RCC 7860 (cell line): ENCODE data around the gene RILPL2.
A peak's percentile ranks its signal among the peaks of the same experiment; 100 is the strongest.
"Not testable (repeated sequence)": the region's sequence is repeated elsewhere in the genome, so short reads cannot be mapped to it uniquely, and the experiment has no call there.

Source experiments
- DNase-seq: peaks from one replicate; pipeline ENCODE4 v3.0.0-alpha.2; 2015; ENCODE audit warnings: low spot score
- FAIRE-seq: peaks from 2 replicates; lab custom pipeline; 2012; peaks lifted over from hg19 to GRCh38; lab: Jason Lieb, UNC

Gene RILPL2

GRCh38 chr12:123407934-123408333 is 28.6 kb downstream of the RILPL2 start:
- FAIRE-seq, DNase-seq: not testable (repeated sequence)

- DNase-seq, FAIRE-seq: not testable (repeated sequence)
Measured at GRCh38 chr12:123407269-123407668, 29.2 kb downstream of the RILPL2 start.

GRCh38 chr12:123404581-123404980 is 31.9 kb downstream of the RILPL2 start:
- DNase-seq (no peak), FAIRE-seq (no peak)

DNA sequence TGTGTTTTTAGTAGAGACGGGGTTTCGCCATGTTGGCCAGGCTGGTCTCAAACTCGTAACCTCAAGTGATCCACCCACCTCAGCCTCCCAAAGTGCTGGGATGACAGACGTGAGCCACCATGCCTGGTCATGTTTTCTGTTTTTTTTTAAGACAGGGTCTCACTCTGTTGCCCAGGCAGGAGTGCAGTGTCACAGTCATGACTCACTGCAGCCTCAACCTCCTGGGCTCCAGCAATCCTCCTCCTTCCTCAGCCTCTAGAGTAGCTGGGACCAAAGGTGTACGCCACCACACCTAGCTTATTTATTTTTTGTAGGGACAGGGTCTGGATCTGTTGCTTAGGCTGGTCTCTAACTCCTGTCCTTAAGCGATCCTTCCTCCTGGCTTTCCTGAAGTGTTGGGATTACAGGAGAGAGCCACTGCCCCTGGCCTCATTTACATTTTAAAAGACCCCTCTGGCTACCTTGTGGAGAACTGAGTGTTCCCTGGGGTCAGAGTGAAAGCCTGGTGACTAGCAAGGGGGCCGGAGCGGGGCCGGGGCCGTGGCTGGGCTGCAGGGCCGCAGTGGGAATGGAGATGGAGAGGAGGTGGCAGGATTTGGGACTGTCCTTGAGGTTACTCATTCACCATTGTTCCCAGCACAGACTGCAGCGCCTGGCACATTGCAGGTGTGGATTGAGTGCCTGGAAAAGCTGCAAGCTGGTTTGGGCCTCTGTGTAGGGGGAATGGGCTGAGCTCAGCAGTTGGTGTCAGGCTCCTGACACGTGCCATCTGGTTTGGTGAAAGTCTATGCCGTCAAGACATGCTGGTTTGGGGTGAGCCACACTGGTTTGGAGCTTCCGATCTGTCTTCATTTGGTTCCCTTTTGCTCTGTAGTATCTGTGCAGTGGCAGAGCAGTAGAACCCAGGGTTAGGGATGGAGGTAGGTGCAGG is 34.5 kb downstream of the RILPL2 start:
- no peak for DNase-seq
- FAIRE-seq = no peak

GRCh38 chr12:123399255-123399617 is 37.2 kb downstream of the RILPL2 start:
- no peak for DNase-seq
- no peak for FAIRE-seq

GRCh38 chr12:123398550-123399254 is 37.8 kb downstream of the RILPL2 start:
- FAIRE-seq = no peak
- DNase-seq = no peak

DNA sequence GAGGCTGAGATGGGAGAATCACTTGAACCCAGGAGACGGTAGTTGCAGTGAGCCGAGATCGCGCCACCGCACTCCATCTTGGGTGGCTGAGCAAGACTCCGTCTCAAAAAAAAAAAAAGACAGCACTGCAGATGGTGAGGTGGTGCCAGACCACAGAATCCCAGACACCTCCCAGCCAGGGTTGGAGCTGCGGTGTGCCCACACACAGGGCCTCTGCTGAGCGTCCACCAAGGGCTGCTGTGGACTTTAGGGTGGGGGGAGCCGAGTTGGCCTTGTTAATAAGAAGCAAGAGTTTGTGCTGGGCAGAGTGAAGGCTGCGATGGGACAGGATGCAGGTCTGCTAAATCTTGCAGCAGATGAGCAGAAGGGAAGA is 38.3 kb downstream of the RILPL2 start:
- no peak for DNase-seq
- no peak for FAIRE-seq

DNA sequence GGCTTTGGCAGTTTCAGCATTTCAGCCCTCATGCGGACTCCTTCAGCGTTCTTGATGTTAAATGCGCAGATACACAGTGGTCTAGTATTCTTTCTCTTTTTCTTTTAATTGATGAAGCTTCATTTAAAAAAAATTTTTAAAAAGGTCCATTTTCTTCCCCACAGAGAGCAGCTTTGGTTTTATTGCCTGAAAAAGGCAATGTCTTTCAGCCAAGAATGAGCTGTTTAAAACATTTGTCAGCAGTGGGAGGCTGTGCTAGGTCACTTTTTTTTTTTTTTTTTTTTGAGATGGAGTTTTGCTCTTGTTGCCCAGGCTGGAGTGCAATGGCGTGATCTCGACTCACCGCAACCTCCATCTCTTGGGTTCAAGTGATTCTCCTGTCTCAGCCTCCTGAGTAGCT is 39.1 kb downstream of the RILPL2 start:
- DNase-seq (no peak), FAIRE-seq (no peak)

DNA sequence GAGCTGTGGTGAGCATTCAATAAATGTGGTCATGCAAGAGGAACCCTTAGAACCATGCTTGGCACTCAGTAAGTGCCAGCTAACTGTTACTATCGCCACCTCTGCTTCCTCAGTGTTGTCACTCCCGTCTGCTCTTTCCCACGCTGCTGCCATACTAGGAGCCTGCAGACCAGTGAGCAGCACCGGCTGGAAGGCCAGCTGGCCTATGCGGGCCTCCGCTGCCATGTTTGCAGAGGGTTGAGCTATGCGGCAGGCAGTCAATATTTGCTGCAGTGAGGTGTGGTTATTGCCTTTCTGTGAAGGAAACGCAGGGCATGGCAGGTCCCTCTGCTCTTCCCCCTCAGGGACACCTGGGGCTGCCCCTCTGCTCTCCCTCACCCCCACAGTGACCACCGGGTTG is 39.5 kb downstream of the RILPL2 start:
- no peak for FAIRE-seq
- DNase-seq = no peak

- no peak for DNase-seq
- no peak for FAIRE-seq
Measured at GRCh38 chr12:123396543-123396942, 39.9 kb downstream of the RILPL2 start.

- no peak for FAIRE-seq
Measured at GRCh38 chr12:123395236-123395635, 41.2 kb downstream of the RILPL2 start.

GRCh38 chr12:123393747-123394146 is 42.7 kb downstream of the RILPL2 start:
- DNase-seq (no peak), FAIRE-seq (no peak)

More at GRCh38 chr12:123395236-123395635, 41.2 kb downstream of the RILPL2 start:
- DNase-seq = no peak

GRCh38 chr12:123391546-123392343 is 44.7 kb downstream of the RILPL2 start:
- no peak for DNase-seq
- FAIRE-seq = no peak

GRCh38 chr12:123390498-123391426 is 45.7 kb downstream of the RILPL2 start:
- FAIRE-seq (no peak), DNase-seq (no peak)

- DNase-seq (no peak), FAIRE-seq (no peak)
Measured at GRCh38 chr12:123389560-123390351, 46.7 kb downstream of the RILPL2 start.

DNA sequence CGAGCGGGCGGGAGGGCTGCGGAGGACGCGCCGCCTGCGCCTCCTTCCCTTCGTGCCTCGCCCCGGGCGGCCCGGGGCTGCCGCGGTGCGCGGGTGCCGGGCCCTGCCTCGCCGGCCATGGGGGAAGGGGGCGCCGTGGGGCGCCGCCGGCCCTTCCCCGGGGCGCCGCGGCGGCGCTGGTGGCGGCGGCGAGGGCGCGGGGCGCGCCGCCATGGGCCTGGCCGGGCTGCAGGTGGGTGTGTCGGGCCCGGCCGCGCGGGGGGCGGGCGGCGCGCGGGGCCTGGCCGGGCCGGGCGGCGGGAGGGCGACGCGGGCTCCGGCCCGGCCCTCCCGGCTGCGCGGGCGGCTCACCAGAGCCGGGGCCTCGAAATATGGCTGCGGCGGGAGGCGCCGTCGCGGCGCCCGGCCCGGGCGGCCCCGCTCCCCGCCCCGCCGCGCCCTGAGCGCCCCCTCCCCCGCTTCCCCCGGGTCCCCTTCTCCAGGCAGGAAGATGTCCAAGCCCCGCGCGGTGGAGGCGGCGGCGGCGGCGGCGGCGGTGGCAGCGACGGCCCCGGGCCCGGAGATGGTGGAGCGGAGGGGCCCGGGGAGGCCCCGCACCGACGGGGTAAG is 47.4 kb downstream of the RILPL2 start:
- no peak for FAIRE-seq
- no peak for DNase-seq

DNA sequence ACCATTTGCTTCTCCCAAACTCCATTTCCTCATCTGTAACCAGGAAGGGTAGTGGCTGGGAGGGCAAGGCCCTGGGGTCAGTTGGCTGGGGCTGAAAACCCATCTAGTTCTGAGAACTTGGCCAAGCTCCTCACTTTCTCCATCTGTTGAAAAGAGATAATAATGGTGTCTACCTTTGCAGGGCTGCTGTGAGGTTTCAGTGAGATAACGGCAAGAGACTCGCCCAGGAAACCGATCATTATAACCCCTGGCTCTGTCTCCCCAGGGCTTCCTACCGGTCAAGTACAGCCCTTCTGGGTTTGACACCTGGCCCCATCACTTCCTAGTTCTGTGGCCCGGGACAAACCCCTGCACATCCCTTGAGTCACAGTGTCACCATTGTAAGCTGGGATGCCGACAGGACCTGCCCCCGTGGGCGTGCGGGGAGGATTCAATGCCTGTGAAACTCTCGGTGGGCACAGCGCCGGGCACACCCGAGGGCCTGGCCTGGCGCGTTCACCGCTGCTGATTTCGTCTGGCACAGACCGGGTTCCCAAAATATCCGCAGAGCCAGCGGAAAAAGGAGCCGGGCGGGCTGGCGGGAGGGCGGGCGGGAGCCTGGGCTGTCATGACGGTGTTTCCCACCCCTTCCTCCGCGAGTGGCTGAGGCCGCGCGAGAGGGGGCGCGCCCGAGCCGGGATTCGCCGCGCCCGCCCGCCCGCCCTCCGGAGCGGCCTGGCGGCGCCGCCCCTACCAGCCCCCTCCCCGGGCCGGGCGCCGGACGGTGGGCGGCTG is 48.1 kb downstream of the RILPL2 start:
- peak; percentile 32 for DNase-seq
- no peak for FAIRE-seq

DNA sequence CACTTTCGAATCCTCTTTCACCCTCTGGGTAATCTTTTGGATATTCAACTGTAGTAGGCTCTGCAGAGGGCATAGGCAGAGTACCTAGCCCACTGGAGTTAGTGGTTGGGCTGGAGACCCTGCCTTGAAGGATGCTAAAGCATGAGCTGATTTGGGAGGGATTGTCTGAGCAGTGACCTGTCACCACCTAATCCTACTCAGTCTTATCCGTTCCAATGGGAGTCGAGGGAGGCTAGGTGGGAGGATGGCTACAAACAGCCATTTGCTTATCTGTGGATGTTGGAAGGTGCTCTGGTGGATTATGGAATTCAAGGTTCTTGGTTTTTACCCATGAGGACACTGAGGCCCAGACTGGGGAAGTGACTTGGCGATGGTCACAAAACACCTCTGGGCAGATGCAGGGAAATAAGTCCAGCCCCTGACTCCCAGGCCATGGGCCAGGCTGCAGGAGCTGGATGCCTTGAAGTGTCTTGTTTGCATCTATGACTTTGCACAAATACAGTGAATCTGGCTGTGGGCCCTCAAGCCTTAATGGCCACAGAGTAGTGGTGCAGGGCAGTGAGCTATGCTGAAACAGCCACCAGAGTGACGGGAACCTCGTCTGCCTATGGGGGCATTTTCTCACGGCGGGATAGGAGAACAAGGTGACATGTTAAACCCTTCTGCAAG is 48.8 kb downstream of the RILPL2 start:
- FAIRE-seq = no peak
- DNase-seq = no peak
